GM18867 (cell line): ENCODE data around the gene RAB7A.

Source experiments
- ATAC-seq: cut with Tn5 transposase; IDR thresholded peaks from one replicate; pipeline ENCODE4 v1.9.1; 2021; ENCODE audit warnings: mild to moderate bottlenecking, moderate library complexity; ENCODE audit not compliant: unreplicated experiment

Gene RAB7A

GRCh38 chr3:128787256-128788253, 61.6 kb downstream of the RAB7A start:
- ATAC-seq, result no peak

DNA sequence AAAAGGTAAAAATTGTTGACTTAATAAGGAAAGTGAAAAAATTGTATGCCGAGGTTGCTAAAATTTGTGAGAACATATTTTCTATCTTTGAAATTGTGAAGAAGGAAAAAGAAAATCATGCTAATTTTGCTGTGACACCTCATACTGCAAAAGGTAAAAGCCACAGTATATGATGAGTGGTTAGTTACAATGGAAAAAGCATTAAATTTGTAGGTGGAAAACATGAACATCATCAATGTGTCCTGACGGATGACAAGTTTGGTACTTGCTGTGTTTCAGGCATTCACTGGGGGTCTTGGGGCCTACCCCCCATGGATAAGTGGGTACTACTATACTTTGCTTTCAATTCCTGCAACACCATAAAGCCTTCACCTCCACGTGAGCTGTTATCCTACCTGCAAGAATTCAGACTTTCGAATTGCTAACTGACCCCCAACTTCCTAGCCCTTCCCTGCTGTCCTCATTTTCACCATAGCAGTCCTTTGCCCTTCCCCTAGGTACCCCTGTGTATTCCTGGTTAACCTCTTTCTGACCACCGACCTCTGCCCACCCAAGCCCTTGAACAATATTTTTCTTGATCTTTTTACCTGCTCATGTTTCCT, 62.4 kb downstream of the RAB7A start:
- ATAC-seq, result no peak

GRCh38 chr3:128794067-128794768, 68.2 kb downstream of the RAB7A start:
- no peak for ATAC-seq

DNA sequence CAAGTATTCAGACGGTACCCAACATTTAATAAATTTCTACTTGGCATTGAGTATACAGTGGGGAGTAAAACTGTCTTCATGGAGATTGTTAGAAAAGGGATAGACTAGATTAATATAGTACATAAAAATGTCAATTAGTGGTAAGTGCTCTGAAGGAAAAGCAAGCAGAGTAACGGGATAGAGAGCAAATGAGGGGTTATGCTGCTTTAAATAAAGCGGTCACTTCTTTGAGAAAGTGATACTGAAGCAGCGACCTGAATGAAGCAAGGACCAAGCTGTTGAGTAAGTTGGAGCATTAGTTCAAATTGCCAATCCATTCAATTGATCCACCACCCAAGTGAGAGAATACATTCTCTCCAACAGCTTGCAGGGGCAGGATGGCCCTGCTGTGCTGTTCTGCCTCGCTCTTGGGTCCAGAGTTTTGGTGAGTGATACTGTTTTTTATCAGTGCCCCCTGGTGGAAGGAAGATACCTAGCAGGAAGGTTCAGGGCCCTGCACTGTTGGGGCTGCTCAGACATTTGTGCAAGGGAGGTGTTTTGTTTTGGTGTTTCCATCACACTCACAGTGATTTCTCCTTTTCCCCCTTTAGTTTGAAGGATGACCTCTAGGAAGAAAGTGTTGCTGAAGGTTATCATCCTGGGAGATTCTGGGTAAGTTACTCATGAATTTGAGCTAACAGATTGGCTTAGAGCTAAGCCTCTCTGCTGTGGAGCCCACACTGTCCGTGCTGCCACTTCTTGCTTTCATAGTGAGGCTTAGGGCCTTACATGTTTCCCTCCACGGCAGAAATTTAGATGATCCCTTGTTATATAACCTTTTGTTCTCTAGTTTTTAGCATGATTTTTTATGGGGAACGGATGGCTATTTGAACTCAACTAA, 69.0 kb downstream of the RAB7A start:
- ATAC-seq, result peak; percentile 70

- no peak for ATAC-seq
Observed at GRCh38 chr3:128799653-128800052, 73.7 kb downstream of the RAB7A start.

GRCh38 chr3:128800241-128801187, 74.5 kb downstream of the RAB7A start:
- ATAC-seq, result no peak

- ATAC-seq, result no peak
Observed at GRCh38 chr3:128801779-128802380, 75.9 kb downstream of the RAB7A start.

GRCh38 chr3:128803307-128803706, 77.3 kb downstream of the RAB7A start:
- ATAC-seq, result no peak

GRCh38 chr3:128804017-128804810, 78.2 kb downstream of the RAB7A start:
- ATAC-seq, result peak; percentile 89

GRCh38 chr3:128804811-128805155, 78.8 kb downstream of the RAB7A start:
- no peak for ATAC-seq

DNA sequence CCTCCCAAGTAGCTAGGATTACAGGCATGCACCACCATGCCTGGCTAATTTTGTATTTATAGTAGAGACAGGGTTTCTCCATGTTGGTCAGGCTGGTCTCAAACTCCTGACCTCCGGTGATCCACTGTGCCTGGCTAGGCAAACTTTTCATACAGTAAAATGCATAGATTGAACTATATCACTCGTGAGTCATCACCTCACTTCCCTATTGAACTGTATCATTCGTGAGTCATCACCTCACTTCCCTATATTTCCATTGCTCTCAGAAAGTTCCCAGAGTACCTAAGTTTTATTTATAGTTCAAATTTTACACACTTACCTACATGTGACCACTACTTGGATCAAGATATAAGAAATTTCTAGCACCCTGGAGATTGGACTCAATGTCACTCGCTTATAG, 79.8 kb downstream of the RAB7A start:
- ATAC-seq, result no peak

GRCh38 chr3:128806588-128806987, 80.6 kb downstream of the RAB7A start:
- ATAC-seq, result no peak

DNA sequence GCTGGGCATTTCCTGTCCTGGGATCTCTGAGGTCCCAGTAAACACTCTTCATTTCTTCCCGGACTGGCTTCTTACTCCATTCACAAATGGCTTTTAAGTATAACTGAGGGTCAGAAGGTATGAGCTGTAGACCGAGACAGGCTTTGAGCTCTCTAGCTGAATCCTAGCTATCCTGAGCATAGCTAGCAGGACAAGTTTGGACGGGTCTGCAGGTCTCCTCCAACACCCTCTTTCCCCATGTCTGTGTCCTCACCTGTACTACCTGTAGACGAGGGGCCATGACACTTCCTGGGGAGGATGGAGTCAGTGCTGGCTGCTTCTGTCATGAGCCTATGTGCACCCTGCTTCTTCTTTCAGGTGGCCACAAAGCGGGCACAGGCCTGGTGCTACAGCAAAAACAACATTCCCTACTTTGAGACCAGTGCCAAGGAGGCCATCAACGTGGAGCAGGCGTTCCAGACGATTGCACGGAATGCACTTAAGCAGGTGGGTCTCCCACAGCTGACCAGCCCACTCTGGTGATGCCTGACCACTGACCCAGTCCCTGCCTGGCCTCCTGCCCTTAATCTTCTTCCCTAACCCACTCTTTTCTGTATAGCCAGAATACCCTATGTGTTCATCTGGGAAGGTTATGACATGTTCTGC, 81.3 kb downstream of the RAB7A start:
- ATAC-seq, result no peak

- no peak for ATAC-seq
Observed at GRCh38 chr3:128808672-128809071, 82.7 kb downstream of the RAB7A start.

- ATAC-seq, result no peak
Observed at GRCh38 chr3:128813097-128813496, 87.1 kb downstream of the RAB7A start.

GRCh38 chr3:128814060-128814459, 88.1 kb downstream of the RAB7A start:
- ATAC-seq, result no peak

DNA sequence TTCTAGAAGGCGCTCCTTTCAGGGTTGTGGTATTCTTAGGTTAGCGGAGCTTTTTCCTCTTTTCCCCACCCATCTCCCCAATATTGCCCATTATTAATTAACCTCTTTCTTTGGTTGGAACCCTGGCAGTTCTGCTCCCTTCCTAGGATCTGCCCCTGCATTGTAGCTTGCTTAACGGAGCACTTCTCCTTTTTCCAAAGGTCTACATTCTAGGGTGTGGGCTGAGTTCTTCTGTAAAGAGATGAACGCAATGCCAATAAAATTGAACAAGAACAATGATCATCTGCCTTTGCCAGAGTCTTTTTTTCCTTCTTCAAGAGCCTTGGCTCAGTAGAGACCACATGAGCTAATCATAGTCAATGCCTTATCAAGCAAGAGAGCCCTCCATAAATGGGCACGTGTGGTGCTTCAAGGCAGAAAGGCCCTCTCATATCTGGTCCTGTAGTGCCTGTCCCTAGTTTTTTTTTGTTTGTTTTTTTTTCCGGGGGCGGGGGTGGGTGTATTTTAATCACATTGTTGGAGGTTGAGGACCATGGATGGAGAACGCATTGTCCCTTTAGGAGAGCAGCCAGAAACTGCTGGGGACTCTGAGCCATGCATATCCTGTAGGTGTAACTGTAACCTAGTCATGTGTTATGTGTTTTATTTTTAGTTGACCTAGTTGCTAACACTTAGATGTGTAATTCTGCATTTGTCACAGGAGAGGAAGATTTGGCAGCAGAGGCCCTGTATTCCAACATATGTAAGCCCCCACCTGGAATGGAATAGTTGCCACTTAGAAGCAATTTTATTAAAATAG, 88.7 kb downstream of the RAB7A start:
- ATAC-seq, result no peak
